Measurements from ENCODE around the gene EYA2.

GRCh38 chr20:47063407-47063806, 168.8 kb downstream of the EYA2 start:
- TF ChIP-seq CTCF (conservative IDR thresholded peaks at IDR 0.05; ENCODE audit: low read depth, low read length) (no peak), EZH2 (IDR thresholded peaks at IDR 0.05; ENCODE audit: low read length, unreplicated experiment) (no peak)
